D721Med (cell line): ENCODE measurements around the gene ZNF598.

ENCODE experiments used
- DNase-seq: peaks from one replicate; pipeline ENCODE4 v3.0.0; 2011; ENCODE audit warnings: low spot score; ENCODE audit not compliant: insufficient read length
- FAIRE-seq: peaks from 2 replicates; lab custom pipeline; 2011; peaks lifted over from hg19 to GRCh38; lab: Jason Lieb, UNC
- CTCF ChIP-seq: IDR thresholded peaks from 2 replicates; pipeline ENCODE4 v1.5.1; 2012; ENCODE audit warnings: mild to moderate bottlenecking, control low read depth; ENCODE audit not compliant: insufficient read depth; ENCODE audit errors: missing control alignments

ZNF598 gene

GRCh38 chr16:1975432-1976215, 34.0 kb downstream of the ZNF598 start:
- DNase-seq (no peak), FAIRE-seq (no peak)
- TF ChIP-seq CTCF, result no peak

DNA sequence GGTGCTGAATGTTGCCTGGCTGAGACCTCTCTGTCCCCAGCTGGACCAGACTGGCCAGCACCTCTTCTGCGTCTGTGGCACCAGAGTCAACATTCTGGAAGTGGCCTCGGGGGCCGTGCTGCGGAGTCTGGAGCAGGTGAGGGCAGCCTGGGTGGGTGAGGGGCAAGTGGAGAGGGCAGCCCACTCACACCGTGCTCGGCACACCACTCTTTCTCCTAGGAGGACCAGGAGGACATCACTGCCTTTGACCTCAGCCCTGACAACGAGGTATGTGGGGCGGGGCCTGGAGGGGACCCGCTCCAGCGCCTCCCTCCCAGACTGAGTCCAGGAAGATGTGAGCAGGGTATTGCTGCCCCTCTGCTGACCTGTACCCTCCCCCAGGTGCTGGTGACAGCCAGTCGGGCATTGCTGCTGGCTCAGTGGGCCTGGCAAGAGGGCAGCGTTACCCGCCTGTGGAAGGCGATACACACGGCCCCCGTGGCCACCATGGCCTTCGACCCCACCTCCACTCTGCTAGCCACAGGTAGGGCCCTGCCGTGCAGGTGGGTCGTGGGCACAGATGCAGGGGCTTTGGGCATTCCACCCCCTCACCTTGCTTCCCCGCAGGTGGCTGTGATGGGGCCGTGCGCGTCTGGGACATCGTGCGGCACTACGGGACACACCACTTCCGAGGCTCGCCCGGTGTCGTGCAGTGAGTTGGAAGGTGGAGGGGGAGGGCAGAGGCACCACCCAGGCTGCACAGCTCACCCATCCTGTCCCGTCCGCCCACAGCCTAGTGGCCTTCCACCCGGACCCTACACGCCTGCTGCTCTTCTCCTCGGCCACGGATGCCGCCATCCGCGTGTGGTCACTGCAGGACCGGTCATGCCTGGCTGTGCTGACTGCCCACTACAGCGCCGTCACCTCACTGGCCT, 35.2 kb downstream of the ZNF598 start:
- DNase-seq (no peak), FAIRE-seq (no peak)
- no peak for TF ChIP-seq CTCF

GRCh38 chr16:1973461-1974156, 36.0 kb downstream of the ZNF598 start:
- DNase-seq, result no peak
- TF ChIP-seq CTCF, result no peak
- FAIRE-seq, result no peak

- no peak for DNase-seq
- no peak for FAIRE-seq
- TF ChIP-seq CTCF, result no peak
Measured at GRCh38 chr16:1972490-1972877, 37.1 kb downstream of the ZNF598 start.

DNA sequence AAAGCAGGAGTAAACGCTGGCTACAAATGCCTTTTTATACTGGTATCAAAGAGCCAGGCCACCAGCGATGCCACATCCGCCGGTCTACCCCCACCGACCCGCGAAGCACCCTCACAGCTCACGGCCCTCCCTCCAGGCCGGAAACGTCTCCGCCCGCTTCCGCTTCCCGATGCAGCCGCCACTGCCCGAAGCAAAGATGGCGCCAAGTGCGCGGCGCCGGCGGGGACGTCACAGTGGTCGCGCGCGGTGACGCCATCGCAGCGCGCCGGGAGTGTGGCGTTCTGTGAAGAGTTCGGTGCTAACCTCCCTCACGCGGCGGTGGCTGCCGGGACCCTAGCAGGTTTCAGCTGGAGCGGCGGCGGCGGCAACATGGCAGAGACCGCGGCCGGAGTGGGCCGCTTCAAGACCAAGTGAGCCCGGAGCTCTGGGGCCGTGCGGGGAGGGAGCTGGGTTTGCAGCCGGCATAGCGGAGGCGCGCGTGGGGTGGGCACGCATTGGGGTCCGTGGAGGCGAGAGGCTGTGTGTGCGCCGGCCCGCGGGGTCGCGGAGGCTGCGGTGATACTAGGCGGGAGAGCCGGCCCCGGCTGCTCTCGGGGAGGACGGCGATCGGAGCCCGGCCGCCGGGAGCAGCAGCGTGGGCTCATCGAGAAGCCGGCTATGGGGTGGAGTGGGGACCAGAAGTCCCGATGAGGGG, 37.7 kb downstream of the ZNF598 start, which contains the start of gene TBL3:
TBL3 (plus strand) TSS at position 258 of the 694 bp plus-strand sequence; CDS start at position 370, 112 bp downstream.
- DNase-seq (peak; percentile 99), FAIRE-seq (no peak)
- TF ChIP-seq CTCF, result no peak

DNA sequence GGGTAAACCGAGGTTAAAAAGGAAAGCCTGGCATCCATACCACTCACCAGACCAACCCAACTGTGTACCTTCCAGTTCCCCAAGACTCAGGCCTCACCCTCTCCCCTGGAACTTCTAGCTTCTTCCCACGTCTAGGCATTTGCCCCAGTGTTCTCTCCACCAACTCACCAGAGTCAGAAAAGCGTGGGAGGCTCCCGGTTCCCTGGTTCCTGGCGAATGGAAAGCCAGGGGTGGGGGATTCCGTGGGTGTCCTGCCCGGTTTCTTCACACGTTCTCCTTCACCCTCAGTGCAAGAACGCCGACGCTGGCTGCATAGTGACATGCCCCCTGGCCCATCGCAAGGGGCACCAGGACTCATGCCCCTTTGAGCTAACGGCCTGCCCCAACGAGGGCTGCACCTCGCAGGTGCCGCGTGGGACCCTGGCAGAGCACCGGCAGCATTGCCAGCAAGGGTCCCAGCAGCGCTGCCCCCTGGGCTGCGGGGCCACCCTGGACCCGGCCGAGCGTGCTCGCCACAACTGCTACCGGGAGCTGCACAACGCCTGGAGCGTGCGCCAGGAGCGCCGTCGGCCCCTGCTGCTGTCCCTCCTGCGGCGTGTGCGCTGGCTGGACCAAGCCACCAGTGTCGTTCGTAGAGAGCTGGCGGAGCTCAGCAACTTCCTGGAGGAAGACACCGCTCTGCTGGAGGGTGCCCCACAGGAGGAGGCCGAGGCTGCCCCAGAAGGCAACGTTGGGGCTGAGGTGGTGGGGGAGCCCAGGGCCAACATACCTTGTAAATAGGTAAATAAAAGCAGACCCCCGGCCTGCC, 41.3 kb downstream of the ZNF598 start:
- DNase-seq, result no peak
- TF ChIP-seq CTCF, result no peak
- no peak for FAIRE-seq
